ELR (cell line): ENCODE data around the gene NKX2-8.
A peak's percentile ranks its signal among the peaks of the same experiment; 100 is the strongest.

Experiments
- DNase-seq: peaks from one replicate; pipeline ENCODE4 v3.0.0-alpha.2; 2015; ENCODE audit warnings: low read depth

Gene NKX2-8

DNA sequence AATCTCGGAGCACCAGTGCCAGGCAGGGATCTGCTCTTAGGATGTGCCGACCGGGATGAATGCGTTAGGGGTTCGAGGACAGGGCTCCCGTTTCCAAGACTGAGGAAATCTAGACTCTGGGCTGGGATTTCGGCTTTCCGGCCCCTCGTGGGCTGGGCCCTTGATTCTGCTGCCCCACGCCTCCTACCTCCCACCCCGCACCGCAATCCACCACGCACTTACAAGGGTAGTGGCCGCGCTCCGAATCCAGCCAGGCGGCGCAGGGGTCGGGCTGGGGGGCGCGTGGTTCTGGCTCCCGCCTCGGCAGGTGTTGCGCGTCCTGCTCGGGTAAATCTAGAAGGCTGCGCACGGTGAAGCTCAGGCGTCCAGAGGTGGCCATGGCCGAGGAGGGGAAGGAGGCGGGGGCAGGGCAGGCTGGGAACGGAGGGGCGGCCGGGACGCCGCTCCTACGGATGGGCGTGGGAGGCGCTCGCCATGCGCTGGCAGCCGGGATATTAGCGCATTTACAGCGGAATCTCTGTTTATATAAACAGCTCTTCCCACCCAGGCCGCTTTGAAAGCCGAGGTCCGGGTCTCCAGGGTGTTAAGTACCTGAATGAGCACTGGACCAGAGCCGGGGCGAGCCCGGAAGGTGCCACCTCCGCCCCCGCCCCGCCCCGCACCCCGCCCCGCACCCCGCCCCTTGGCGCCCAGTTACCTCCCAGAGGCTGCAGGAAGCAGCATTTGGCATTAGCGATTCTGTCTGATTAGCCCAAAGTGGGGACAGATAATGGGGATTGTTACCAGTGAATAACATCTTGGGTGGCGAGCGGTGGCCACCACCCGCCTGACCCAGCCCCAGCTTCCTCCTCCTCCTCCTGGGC is at the start of gene NKX2-8:
Gene NKX2-8 (minus strand): TSS at position 604 of the 863 bp plus-strand sequence. CDS start 225 bp downstream, at position 379.
- no peak for DNase-seq

DNA sequence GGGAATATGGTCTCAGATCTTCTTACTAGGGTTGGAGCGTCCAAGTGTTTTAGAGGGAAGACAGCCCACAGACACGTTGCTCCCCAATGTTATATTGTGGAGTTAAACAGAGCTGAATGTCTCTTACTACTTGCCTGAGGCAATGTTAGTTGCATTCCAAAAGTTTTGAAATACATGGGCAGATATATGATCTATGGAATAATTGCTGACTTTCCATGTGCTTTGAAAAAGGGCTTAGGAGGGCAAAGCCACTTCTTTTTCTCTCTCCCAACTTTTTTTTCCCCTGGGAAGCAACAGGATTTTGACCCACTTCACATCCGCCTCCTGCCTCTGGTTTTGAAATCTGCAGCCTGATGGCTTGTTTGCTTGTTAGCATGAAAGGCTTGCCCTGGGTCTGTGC is 45.6 kb upstream of the NKX2-8 start:
- DNase-seq: no peak

DNA sequence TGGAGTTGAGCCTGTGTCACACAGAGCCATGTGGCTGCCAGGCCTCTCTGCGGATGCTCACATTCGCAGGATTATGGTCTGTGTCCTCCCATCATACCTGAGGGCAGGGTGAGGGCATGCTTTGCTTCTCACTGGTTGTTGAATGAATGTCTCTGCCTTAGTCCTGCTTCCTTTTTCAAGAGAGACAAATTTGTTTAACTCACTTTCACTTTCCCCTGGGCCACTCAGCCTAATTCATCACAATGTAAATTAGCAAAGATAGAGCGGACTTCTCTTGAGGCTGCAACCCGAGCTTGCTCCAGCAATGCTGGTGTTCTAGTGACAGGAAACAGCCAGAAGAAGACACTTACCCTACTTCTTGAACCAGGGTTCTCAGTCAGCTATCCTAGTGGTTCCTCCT is 43.7 kb upstream of the NKX2-8 start:
- no peak for DNase-seq

DNA sequence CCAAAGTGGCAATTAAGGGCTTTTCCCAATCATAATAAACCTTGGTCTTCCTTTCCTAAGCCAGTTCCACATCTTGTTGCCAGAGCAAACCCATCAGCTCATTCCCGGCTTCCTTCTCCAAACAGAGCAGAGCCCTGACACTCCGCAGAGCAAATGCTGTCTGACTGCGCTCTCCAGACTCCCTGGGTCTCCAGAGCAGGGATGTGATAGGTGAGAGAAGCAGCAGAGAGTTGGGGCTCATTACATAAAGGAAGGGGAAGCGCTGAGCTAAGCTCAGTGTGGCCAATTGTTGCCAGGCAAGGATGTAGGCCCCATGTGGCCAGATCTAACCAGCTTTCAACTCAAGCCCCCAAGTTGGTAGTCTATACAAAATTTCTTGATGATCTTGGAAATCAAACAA is 43.0 kb upstream of the NKX2-8 start:
- DNase-seq: no peak

DNA sequence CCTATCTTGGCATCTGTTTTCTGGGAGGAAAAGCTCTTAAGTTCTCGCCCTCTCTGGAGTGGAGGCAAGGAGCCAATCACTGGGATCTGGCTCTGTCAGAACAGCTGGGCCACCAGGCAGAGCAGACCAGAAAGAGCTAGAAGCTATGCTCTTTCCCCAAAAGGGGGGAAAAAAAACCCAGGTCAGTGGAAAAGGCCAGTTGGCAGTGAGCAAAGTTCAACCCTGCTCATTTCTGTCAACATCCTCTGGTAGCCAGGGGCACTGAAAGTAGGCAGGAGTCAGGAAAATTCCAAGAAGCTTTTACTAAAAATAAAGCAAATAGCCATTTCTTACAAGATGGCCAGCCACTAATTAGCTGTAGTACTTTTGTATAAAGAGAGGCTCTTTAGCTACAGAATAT is 42.6 kb upstream of the NKX2-8 start:
- no peak for DNase-seq

DNA sequence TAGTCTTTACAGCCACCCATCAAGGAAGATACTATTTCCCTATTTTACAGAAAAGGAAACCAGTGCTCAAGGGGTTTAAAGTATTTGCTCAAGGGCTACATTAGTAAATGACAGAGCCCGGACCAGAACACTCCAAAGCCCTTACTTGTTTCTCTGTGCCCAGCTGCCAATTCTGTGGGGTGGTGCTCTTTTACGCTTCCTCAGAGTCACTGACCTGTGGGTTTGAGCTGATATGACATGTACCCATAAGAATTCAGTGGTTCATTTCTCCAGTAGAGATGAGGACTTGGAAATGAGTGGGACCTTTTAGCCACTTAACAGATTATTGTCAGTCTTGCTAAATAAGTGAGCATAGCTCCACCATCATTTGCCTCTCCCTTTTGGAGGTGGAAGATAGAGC is 37.4 kb upstream of the NKX2-8 start:
- DNase-seq: peak; percentile 2

DNA sequence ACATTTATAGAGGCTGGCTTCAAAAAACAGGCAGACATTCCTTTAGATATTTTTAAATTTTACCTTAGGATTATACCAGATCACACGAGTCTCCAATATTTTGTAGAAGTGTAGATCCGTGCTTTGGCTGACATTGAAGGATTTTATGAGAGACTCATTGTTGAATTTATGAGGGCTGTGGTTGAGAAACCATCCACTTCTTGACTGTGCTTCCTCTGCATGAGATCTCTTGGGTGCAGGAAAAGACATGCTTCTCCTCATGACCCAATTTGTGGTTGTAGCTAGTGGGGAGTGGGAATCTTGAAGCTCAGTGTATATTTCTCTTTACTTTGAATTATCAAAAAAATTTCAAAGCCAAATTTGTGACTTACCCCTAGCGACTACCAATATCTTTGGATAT is 36.7 kb upstream of the NKX2-8 start:
- no peak for DNase-seq

DNA sequence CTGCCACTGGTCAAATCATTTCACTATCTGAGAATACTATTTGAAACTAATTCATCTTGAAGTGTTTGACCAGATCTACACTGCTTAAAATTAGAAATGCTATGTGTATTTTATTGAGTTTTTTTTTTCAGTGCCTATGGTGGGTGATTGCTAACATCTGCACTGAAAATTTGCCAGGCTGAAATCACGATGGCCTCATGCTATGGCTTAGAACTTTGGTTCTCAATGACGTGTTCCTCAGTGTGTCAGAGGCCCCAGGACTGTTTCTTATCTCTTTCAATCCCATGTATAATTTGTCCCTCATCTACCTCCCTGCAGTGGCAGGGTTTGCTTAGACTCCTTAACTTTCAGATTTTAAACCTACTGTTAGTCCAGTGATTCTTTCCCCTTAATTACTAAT is 36.2 kb upstream of the NKX2-8 start:
- no peak for DNase-seq

DNA sequence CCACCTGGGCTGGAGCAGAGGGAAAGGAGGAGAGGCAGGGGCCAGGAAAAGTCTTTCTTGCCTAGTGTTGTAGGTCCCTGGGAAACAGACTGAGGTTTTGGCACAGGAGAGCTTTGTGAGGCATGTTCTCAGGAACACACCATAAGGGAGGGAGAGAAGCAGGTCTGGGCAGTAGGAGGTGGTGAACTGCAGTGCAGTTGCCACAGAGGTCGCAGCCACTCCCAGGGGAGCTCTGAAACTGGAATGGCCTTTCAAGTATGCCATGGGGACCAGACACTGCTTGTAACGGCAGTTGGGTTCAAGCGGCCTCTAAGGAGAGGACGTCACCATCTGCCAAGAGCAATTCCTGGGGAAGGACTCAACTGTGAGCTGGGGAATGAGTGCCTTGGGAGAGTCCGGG is 35.4 kb upstream of the NKX2-8 start:
- DNase-seq: no peak

DNA sequence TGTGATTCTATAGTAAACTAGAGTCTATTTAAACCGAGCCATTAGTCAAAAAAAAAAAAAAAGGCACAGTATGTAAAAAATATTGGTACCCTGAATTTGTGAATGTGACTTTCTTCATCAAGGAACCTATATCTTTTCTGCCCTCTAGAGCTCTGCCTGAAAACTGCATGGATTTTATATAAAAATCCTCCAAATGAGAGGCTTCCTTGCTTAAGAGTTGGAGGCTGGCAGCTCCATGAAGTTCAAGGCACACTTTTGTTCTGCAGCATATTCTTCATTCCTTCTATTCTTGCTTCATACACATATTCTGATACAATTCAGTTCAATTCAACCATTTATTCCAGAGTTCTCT is 23.1 kb upstream of the NKX2-8 start:
- DNase-seq: peak; percentile 34

DNA sequence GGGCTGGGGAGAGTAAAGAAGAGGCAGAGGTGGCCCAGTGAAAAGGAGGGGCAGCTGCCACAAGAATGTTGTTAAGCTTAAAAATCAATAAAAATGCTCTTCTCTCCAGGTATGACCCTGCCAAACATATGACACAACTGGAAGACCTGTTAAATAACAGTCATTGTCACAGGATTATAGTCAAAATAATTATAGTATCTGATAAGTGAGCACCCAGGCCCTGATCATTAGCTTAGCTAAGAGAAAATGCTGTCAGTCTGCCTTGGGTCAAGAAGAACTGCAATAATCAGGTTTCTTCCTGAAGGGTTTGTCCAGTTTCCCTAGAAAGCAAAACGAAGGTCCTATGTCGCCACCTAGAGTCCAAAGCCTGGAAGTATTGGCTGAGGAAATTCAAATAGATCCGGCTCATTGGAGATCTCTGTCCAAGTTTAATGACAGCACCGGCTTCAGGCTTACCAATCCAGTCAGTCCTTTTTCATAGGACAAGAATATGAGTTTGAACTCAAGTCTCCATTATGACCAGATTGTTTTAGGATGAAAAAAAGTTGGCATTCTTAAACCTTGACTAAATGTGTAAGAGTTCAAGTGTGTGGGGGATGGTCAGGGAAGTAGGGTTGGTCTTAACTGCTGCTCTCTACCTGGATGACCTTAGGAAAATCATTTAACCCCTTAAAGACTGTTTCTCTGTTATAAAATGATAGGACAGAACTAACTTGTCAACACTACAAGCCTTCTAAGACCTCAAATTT is 22.5 kb upstream of the NKX2-8 start:
- peak; percentile 71 for DNase-seq

DNA sequence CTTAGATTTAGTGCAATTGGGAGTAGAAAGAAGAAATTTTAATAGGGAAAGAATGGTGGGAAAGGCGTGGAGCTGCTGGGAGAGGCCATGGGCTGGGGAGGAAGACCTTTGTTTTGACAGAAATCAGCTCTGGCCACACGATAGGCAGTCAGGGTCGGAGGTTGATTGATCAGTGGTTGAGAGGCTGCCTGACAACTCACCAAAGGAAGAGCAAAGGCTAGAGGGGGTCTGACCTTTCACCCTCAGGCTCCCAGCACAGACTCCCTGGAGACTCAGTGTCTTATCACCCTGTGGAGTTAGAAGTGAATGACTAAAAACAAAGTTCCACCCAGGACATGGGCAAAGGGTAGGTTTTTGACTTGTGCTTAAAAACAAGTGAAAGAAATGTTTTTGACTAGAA is 18.0 kb upstream of the NKX2-8 start:
- no peak for DNase-seq

DNA sequence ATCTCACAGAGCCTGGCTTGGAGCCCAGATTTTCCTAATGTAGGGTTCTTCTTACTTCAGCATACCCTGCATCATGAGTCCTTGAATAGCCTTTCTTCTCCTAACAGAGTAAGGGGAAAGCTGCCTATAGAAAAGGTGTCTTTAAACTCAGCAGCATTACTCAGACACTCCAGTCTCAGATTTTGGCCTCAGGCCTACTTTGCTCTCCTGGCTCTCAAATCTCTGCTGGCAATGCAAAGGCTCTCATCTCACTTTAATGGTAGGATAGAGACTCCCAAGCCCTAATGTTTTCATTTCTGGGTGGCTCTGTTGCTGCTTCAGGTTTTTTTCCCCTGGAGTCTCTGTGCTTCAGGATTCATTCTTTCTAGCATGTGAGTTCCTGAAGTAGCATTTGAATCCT is 9.1 kb upstream of the NKX2-8 start:
- no peak for DNase-seq

DNA sequence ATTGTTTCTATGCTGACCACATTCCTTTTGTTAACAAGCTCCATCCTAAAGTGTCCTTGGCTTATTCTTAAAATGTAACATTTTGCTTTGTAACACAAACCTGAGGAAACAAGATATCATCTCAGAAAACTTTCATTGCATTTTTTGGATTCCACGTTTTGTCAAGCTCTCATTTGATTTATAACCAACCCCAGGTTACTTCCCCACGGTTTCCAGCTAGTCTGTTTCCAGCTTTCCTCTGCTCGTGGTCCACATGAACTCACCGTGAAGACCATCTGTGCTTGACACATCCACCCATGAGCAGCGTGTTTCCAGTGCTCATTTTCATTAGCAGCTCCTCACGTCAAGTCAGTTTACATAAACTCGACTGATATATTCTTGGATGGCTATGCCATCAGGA is 6.4 kb upstream of the NKX2-8 start:
- DNase-seq: no peak

DNA sequence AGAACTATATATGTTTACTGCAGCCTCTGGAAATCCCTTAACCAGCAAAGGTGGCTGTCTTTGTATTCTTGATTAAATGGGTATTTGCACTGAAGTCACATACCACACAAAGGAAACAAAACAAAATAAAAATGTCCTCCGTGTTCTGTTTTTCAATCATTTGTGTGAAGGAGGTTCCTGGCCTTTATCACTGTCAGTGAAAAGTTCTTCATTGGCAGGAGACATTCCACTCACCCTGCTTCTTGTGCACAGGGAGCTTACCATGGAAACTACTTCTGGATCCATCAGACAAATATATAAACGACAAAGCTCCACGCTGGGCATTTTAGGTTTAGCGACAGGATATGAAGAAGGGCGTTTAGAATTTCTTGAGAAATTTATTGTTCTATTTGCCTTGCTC is 5.7 kb upstream of the NKX2-8 start:
- DNase-seq: no peak

DNA sequence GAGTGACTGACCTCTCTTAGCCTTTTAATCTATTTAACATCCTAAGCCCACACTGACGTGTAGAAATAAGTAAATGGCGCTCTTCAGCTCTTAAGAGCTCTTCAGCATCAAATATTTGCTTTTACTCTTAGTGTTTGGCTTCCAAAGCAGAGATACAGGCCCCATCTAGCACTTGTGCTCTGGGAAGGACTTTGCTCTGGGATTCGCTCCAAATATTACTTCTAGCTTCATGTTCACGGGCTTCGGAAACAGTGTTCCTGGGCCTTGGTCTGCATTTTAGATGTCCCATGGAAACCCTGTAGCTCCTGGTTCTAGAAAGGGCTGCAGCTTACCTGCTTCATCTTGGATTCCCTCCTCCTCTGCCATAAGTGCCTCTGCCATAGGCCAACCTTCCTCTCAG is 2.7 kb upstream of the NKX2-8 start:
- DNase-seq: no peak

DNA sequence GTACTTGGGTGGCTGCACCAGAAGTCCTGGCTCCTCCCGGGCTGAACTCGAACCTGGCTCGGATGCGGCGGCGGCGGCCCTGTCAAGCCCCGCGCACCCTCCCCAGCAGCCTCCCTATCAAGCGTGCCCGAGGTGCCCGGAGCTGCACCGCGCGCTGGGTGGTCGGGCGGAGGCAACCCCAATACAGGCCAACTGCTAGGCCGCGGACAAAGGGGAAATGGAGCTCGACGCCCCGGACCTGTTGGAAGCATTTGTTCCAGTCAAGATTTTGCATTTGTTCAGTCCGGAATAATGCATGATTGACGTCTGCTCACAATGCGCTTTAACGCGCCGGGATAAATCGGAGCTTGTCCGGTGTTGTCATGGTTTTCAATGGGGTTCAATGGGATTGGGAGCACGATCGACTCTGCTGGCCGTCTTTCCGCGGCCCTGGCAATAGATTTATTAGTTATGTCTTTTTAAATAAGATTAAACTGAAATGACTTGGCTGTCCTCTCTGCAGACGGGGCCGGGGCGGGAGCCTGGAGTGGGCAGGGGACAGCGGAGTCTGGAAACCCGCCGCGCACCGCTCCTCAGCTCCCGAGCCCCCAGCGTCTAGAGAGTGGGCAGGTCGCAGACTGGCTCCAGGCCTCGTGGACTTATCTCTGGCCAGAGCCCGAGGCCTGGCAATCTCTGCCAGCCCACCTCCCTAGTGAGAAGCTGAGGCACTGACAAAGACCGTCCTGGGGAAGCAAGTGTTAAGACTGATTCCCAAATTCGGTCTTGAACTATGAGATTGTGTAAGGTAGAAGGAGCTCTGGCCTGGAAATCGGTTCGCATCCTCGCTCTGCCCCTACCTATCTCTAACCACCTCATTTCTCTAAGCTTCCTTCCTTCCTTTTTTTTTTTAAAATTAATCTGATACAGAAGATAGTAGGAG is 1.7 kb upstream of the NKX2-8 start:
- no peak for DNase-seq

DNA sequence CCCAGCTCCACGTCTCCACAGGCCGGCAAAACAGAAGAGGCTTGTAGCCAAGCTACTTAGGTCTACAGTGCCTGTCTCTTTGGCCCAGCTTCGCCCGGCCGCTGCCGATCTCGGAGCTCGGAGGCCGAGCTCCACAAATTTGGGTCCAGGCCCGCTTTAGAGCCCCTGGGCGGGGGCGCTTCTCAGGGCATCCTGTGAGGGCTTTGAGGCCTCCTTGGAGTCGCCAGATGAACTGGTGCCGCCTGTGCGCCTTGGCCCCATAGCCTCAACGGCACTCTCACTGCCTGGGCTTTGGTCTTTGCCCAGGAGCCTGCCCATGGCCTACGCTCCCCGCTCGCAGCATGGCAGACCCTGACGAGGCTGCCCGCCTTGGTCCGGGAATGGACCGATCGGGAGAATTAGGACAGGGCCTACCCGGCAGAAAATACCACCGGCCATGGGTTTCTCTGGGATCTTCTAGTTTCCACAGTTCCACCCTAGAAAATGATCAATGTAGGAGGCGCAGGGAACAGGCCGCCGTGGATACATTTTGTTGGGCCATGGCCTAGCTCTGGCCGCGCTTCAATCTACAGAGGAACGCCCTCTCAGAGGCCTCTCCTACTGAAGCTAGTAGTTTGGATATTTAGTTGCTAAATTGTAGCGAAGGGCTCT is 953 bp upstream of the NKX2-8 start:
- DNase-seq: no peak

DNA sequence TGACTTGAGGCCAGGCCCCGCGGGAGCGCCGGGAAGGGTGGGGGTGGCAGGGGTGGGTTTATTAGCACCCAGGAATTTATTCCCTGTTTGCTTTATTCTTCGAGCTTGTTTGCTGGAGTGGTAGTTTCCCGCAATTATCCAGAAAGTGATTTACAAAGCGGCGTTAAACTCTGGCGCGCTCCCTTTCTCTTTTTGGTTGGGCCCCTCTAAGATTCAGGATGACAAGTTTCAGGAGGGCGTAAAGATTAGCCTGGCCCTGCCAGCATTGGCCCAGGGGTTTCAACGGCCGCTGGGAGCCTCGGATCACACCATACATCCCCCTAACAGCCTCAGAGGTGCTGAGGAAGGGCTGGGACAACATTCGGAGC is 444 bp upstream of the NKX2-8 start:
- no peak for DNase-seq

DNA sequence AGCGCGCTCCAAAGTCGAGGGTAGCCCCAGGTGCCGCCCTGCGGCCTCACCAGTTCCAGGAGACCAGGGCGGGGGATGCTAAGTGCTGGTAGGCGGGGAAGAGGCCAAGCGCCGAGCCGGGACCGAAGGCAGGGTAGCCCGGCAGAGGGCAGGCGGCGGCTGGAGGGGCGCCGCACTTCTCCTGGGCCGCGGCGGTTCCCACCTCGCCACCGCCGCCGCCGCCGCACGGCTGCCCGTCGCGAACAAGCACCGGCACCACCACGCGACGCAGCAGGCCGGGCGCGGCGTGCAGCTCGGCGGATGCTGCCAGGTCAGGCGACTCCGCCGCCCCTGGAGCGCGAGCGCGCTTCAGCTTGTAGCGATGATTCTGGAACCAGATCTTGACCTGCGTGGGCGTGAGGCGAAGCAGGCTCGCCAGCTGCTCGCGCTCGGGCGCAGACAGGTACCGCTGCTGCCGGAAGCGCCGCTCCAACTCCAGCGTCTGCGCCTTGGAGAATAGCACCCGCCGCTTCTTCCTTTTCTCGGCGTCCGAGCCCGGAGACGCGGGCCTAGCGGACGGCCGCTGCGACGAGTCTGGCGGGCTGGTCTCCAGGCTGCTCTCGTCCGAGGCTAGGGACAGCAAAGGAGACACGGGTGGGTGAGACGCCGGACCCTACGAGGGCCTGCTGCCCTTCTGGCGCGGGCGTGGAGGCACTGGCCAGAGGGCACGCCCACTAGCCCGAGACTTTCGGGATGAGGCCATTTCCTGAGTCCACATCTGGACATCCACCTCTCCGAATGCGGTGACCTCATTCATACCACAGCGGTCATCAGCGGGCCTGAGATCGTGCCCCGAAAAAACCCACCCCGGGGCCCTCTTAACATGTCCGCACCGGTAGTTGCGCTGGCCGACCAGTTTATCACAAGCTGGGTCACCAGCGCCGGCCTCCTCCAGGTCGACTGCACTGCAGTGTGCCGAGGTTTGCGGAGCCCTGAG is 1.3 kb downstream of the NKX2-8 start:
- peak; percentile 25 for DNase-seq
